ENCODE data around the gene SEMA7A. TPM values are rescaled to one million over a fixed set of nuclear protein-coding genes. Genes with fewer than 3 reads are reported as not detected.

The SEMA7A gene
- total RNA-seq, 1 donor from 2014 or later, result 2.2 TPM

DNA sequence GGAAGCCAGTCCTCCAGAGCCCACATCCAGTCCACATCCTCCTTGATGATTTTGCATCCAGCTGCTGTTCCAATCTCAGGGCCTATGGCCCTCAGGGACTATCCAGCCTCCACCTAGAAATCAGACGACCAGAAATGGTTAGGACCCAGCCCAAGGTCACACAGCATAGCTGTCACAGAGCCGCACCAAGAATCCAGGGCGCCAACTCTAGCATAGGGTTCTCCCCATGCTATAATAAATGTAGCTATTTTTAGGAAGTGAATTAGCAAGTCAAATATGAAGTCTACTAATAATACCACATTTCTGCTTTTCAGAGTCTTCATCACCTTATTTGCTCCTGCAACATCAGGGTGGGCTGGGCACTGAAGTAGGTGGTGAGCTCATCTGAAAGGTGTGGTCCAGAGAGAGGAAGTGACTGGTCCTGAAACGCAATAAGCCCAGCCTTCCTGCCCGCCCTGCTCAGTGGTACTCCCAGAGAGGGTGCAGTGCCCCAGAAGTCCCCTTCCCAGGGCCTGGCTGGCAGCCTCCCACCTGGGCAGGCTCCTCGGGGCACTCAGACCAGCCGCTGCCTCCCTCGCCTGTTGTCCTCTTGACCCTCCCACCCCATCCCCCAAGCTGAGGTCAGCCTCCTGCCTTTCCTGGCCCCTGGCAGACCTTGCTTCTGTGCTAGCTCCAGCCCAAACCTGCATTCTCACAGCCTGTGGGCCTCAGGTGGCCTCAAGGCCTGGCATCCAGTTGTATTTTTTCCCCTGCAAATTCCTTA is 48.7 kb downstream of the SEMA7A start:
- DNase-seq, result peak; percentile 62

- no peak for DNase-seq
Measured at GRCh38 chr15:74384566-74384880, 49.2 kb downstream of the SEMA7A start.

GRCh38 chr15:74383695-74384565 is 49.8 kb downstream of the SEMA7A start:
- peak; percentile 45 for DNase-seq

- no peak for DNase-seq
Measured at GRCh38 chr15:74383286-74383685, 50.5 kb downstream of the SEMA7A start.

GRCh38 chr15:74382004-74382816 is 51.5 kb downstream of the SEMA7A start:
- DNase-seq, result peak; percentile 87

- DNase-seq, result no peak
Measured at GRCh38 chr15:74381481-74381880, 52.3 kb downstream of the SEMA7A start.

- DNase-seq, result no peak
Measured at GRCh38 chr15:74381190-74381453, 52.6 kb downstream of the SEMA7A start.

- no peak for DNase-seq
Measured at GRCh38 chr15:74380361-74381189, 53.2 kb downstream of the SEMA7A start.

- peak; percentile 59 for DNase-seq
Measured at GRCh38 chr15:74378848-74379247, 54.9 kb downstream of the SEMA7A start.

GRCh38 chr15:74377831-74378766 is 55.7 kb downstream of the SEMA7A start:
- DNase-seq, result no peak

- no peak for DNase-seq
Measured at GRCh38 chr15:74376825-74377581, 56.8 kb downstream of the SEMA7A start.

DNA sequence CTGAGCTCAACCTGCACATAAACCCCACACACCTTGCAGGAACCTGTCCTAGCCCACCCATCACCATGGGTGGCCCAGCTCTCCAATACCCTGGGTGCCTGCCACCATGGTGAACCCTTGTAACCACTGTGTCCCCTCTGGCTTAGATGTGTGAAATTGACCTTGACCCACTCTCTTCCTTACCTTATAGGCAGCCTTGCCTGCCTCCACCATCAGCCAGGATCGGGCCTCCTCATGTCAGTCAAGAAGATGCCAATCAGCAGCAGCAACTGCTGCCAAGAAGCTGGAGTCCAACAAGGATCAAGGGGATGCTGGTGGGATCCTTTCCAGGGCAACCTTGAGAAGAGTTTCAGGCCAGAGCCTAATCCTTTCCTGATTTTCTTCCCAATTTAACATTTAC is 57.5 kb downstream of the SEMA7A start:
- no peak for DNase-seq

DNA sequence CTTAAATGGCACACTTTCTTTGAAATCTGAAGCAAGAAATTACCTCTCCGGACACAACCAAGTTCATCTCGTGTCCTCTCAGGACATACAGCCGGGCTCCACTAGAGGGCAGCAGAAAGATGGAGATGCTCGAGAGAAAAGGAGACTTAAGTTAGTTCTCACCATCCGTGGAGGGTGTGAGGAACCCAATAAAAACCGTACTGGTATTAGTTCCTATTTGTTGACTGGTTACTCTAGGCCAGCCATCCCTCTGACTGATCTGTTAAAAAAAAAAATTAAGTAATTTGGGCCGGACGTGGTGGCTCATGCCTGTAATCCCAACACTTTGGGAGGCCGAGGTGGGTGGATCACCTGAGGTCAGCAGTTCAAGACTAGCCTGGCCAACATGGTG is 58.5 kb downstream of the SEMA7A start:
- DNase-seq, result peak; percentile 89

- no peak for DNase-seq
Measured at GRCh38 chr15:74374648-74375302, 59.0 kb downstream of the SEMA7A start.

GRCh38 chr15:74373731-74374647 is 59.8 kb downstream of the SEMA7A start:
- peak; percentile 89 for DNase-seq

DNA sequence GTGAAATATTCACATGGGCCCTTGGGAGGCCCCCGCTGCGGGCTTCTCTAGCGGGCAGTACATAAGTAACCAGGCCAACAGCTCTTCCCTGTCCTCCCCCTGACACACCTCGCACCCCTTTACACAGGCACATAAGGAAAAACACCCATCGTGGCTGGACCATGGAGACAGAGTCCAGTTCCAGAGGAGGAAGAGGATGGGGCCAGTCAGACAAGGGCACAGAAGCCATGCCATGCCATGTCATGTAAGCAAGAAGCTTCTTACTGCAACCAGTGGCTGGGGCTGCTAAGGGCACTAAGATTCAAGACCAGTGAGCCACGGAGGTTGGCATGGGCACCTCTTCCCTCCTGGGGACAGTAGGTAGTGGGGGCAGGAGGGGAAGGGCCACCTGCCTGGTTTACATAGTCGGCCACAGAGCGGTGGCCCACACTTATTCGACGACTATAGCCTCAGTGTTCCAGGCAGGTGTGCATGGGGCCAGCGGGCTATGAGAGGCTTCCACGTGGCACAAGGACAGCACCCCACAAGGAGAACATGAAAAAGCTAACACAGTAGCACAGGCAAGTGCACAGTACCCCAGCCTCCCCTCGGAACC is 60.6 kb downstream of the SEMA7A start:
- DNase-seq, result no peak

DNA sequence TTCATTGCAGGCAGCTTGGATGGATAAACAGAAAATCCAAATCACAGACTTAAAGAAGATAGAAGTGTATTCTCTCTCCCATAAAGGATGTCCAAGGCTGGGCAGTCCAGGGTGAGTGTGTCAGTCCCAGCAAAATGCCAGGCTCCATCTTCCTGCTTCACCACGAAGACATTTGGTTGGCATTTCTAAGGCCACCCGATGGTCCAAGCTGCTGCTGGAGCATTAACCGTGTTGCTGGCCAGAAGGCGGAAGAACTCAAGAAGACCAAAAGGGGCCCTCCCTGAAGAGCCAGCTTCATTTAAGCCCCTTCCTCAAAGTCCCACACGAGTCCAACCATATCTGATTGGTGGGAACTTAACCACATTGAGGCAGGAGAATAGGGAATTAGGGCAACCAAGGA is 63.3 kb downstream of the SEMA7A start:
- DNase-seq, result no peak

- DNase-seq, result no peak
Measured at GRCh38 chr15:74369756-74370155, 64.0 kb downstream of the SEMA7A start.

Measured in dermis blood vessel endothelial cell (primary cell).